Measurements from ENCODE around the gene CCKAR. TPM values are rescaled to one million over a fixed set of nuclear protein-coding genes. Genes with fewer than 3 reads are reported as not detected.

Gene CCKAR
- total and polyA plus RNA-seq, 2 of the 8 experiments (the other 6 are each of a cell fraction or from before 2014, with no cell fraction given), result not detected

- Histone ChIP-seq H3K79me1 (ENCODE audit: low read depth, low read length) (no peaks in the 10 kb centered on the region), H3K56ac (replicated peaks; ENCODE audit: insufficient read length, low read depth, low read length) (no peak overlapping the region), H3K4me1 (replicated peaks in 1 of 4; ENCODE audit: control insufficient read depth in 3 of 4, insufficient read depth in 4 of 4, low read length in 3 of 4) (no peaks in the 10 kb centered on the region), H3K79me2 (ENCODE audit: control insufficient read depth in 1 of 2, insufficient read depth in 2 of 2, low read length in 2 of 2) (no peaks in the 10 kb centered on the region), H3K9ac (replicated peaks in 1 of 4; ENCODE audit: extremely low read depth in 1 of 4, low read depth in 3 of 4, low read length in 3 of 4) (no peak overlapping the region), H3K23ac (ENCODE audit: insufficient read length) (no peak overlapping the region), H3K4ac (replicated peaks; ENCODE audit: insufficient read length, low read depth, low read length) (no peak overlapping the region), H3K23me2 (ENCODE audit: low read depth, low read length) (no peaks in the 10 kb centered on the region; the same call in 1 of the 2 replicates), H2BK5ac (ENCODE audit: low read depth, low read length) (no peak overlapping the region), H4K5ac (ENCODE audit: insufficient read length, low read depth, low read length) (no peak overlapping the region), H3K14ac (ENCODE audit: insufficient read length) (no peak overlapping the region), H3K18ac (ENCODE audit: extremely low read depth, low read length) (no peak overlapping the region), H4K91ac (replicated peaks; ENCODE audit: insufficient read length, low read length) (no peak overlapping the region), H2BK20ac (ENCODE audit: low read length) (no peak overlapping the region), H3K27me3 (replicated peaks in 1 of 4; ENCODE audit: control insufficient read depth in 3 of 4, extremely low read depth in 1 of 4, insufficient read depth in 3 of 4, low read length in 3 of 4) (no peaks in the 10 kb centered on the region), H4K20me1 (replicated peaks in 1 of 2; ENCODE audit: control insufficient read depth in 1 of 2, insufficient read depth in 2 of 2, low read length in 2 of 2) (no peaks in the 10 kb centered on the region), H2AK5ac (ENCODE audit: low read depth, low read length) (no peak overlapping the region), H4K8ac (ENCODE audit: extremely low read depth, insufficient read depth, low read length) (no peak overlapping the region), H2AFZ (ENCODE audit: low read length) (no peak overlapping the region), H3K27ac (ENCODE audit: low read depth, low read length) (no peak overlapping the region), H3K4me2 (ENCODE audit: insufficient read depth in 1 of 2, low read depth in 2 of 2, low read length in 2 of 2) (no peak overlapping the region), H2BK120ac (replicated peaks; ENCODE audit: low read depth, low read length) (no peak overlapping the region), H3K9me3 (ENCODE audit: insufficient read depth in 2 of 2, low read depth in 1 of 2, low read length in 1 of 2) (no peaks in the 10 kb centered on the region), H2BK15ac (ENCODE audit: low read length) (no peak overlapping the region), H3K4me3 (ENCODE audit: extremely low read depth in 1 of 4, insufficient read depth in 2 of 4, low read depth in 3 of 4, low read length in 4 of 4) (no peak overlapping the region), H2BK12ac (ENCODE audit: low read depth, low read length) (no peak overlapping the region), H3K36me3 (ENCODE audit: control insufficient read depth in 2 of 4, insufficient read depth in 4 of 4, low read length in 3 of 4) (no peaks in the 10 kb centered on the region)
- WGBS, 2 experiments (ENCODE audit: extremely low coverage in 1 of 2, insufficient coverage in 1 of 2, insufficient read length in 1 of 2, insufficient replicate concordance in 2 of 2, low coverage in 1 of 2, low lambda C conversion rate in 2 of 2, missing lambda C conversion rate in 1 of 2), result 94% methylated on average over 3 of the region's 3 CpGs; no CpG with 5 or more reads in 1 of the 2 experiments
- POLR2A ChIA-PET (ENCODE audit: partially characterized antibody), result no interaction called here
- FAIRE-seq (no peak), DNase-seq (ENCODE audit: low read depth in 1 of 2, low spot score in 2 of 2) (no peak)
- CTCF ChIA-PET (ENCODE audit: partially characterized antibody), result interaction anchor here (0.5 to 1.0 kb wide), 2 partner anchors 15 to 627 kb away, joined by 3 to 7 read pairs; no protein-coding TSS in a partner anchor
- TF ChIP-seq ATF2 (IDR thresholded peaks at IDR 0.05; ENCODE audit: low read length), result no peak
- no peak for TF ChIP-seq CTBP2 (IDR thresholded peaks at IDR 0.05; ENCODE audit: borderline replicate concordance, insufficient read depth, insufficient read length, low read length)
- no peak for TF ChIP-seq SIRT6 (IDR thresholded peaks at IDR 0.05; ENCODE audit: low read length)
- no peak for TF ChIP-seq SUZ12 (IDR thresholded peaks at IDR 0.05; ENCODE audit: low read length)
- TF ChIP-seq GABPA (IDR thresholded peaks at IDR 0.05; ENCODE audit: borderline replicate concordance, insufficient read depth, low read length), result no peak
- TF ChIP-seq CTCF (IDR thresholded peaks at IDR 0.05; ENCODE audit: control extremely low read depth in 1 of 3, insufficient read depth in 1 of 3, low read depth in 1 of 3, low read length in 3 of 3), result no peak
- no peak for TF ChIP-seq PHF8 (conservative IDR thresholded peaks at IDR 0.05; ENCODE audit: low read depth, low read length)
- no peak for TF ChIP-seq RFX5 (IDR thresholded peaks at IDR 0.05; ENCODE audit: borderline replicate concordance, low read depth, low read length)
- no peak for TF ChIP-seq JUND (IDR thresholded peaks at IDR 0.05; ENCODE audit: low read length)
Measured at GRCh38 chr4:26525136-26525770, 35.0 kb upstream of the CCKAR start.
